GM12865 (cell line): ENCODE results near the gene PFN4.

Source experiments
- DNase-seq: peaks from one replicate; pipeline ENCODE4 v3.0.0; 2010; ENCODE audit warnings: low read depth
- H3K4me3 ChIP-seq: 2 replicates; pipeline ENCODE4 v1.5.1; 2011; ENCODE audit warnings: mild to moderate bottlenecking, low read depth, low read length, control low read depth
- CTCF ChIP-seq: IDR thresholded peaks from 2 replicates; pipeline ENCODE4 v1.5.1; 2011; ENCODE audit warnings: low read length, control low read depth, low read depth, inconsistent platforms; ENCODE audit not compliant: insufficient read depth; ENCODE audit errors: missing control alignments

Gene PFN4

GRCh38 chr2:24088821-24089359 is 34.2 kb downstream of the PFN4 start:
- H3K4me3 ChIP-seq: no peak overlapping the region
- DNase-seq: no peak
- no peak for TF ChIP-seq CTCF

GRCh38 chr2:24087032-24087431 is 36.1 kb downstream of the PFN4 start:
- no peak overlapping the region for H3K4me3 ChIP-seq
- no peak for DNase-seq
- TF ChIP-seq CTCF: no peak

DNA sequence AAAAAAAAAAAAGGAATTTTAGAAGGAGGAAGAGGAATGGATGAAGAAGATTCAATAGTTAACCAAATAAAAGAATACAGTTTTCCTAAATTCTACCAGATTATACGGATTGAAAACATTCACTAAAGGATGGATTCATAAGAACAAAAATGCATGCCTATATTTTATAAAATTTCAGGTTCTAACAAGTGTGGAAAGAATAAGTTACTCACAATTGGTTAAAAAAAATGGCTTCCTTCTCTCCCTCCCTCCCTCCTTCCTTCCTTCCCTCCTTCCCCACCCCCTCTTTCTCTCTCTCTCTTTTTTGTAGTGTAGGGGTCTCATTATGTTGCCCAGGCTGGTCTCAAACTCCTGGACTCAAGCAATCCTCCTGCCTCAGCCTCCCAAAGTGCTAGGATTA is 36.9 kb downstream of the PFN4 start:
- no peak for DNase-seq
- TF ChIP-seq CTCF: no peak
- no peak overlapping the region for H3K4me3 ChIP-seq

GRCh38 chr2:24085200-24085489 is 38.0 kb downstream of the PFN4 start:
- DNase-seq: no peak
- no peak for TF ChIP-seq CTCF
- peak overlapping the region; percentile 70 for H3K4me3 ChIP-seq

GRCh38 chr2:24084386-24085199 is 38.5 kb downstream of the PFN4 start, which contains the start of gene TP53I3:
Gene TP53I3 (minus strand): TSS chr2:24084834. CDS start chr2:24084326, 508 bp downstream.
- peak; percentile 89 for TF ChIP-seq CTCF
- DNase-seq: peak; percentile 92
- peak within 1 kb of the TSS; percentile 70 for H3K4me3 ChIP-seq

DNA sequence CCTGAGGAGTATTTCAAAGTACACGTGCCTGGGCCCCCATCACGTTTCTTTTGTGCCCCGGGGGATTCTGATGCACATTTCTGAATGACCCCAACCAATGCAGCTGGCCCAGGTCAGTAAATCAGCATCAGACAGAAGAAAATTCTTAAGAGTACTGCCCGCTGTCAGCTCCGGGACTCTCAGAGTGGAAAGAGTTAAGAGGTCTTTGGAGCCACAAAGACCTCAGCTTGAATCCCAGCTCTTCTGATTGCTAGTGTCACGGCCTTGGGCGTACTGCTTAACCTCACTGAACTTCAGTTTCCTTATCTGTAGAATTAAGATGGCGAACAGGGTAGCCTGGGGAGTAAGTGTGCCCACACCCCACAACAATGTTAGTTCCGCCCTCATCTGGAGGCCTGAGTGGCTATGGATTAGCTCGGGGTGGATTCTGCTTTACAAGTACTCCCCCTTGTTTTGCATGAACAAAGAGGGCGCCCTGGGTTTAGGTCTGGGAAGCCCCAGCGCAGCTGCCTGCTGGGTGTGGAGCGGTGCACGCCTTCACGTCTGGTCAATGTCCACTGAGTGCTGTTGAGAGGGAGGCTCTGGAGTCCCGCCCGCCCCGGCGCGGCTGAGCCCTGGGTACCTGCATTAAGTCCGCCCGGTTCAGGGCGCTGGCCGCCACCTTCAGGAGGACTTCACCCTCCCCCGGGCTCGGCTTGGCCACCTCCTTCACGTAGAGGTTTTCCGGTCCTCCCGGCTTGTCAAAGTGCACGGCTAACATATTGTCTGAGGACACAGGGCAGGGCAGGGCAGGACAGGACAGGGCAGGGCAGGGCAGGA is 39.4 kb downstream of the PFN4 start:
- no peak for TF ChIP-seq CTCF
- DNase-seq: peak; percentile 95
- H3K4me3 ChIP-seq: peak overlapping the region; percentile 70
